Activated CD4-positive, CD25-positive, alpha-beta regulatory T cell (primary cell): ENCODE data around the gene DIP2A.
"Not testable (repeated sequence)": the region's sequence is repeated elsewhere in the genome, so short reads cannot be mapped to it uniquely, and the experiment has no call there.

ENCODE experiments used
- DNase-seq, 4 experiments: peaks; one replicate each; lab custom pipeline; 2025; lab: John Stamatoyannopoulos, UW

DIP2A gene

GRCh38 chr21:46555225-46555617, 96.5 kb downstream of the DIP2A start:
- no peak for DNase-seq

GRCh38 chr21:46555678-46556077, 97.0 kb downstream of the DIP2A start:
- DNase-seq = no peak

- no peak for DNase-seq
Measured at GRCh38 chr21:46556802-46557201, 98.1 kb downstream of the DIP2A start.

GRCh38 chr21:46557469-46557868, 98.8 kb downstream of the DIP2A start:
- no peak for DNase-seq

GRCh38 chr21:46557919-46558392, 99.3 kb downstream of the DIP2A start:
- DNase-seq = no peak

- DNase-seq = peak in 1 of 4 experiments; percentile 15
Measured at GRCh38 chr21:46559291-46559983, 100.7 kb downstream of the DIP2A start.

- no peak for DNase-seq
Measured at GRCh38 chr21:46560568-46561444, 102.1 kb downstream of the DIP2A start.

- no peak for DNase-seq
Measured at GRCh38 chr21:46561445-46562090, 102.9 kb downstream of the DIP2A start.

GRCh38 chr21:46562472-46562871, 103.8 kb downstream of the DIP2A start:
- DNase-seq = no peak

GRCh38 chr21:46562964-46563607, 104.4 kb downstream of the DIP2A start:
- DNase-seq = no peak

GRCh38 chr21:46564391-46564790, 105.7 kb downstream of the DIP2A start:
- no peak for DNase-seq

- DNase-seq = no peak
Measured at GRCh38 chr21:46567348-46567747, 108.7 kb downstream of the DIP2A start.

GRCh38 chr21:46568562-46568961, 109.9 kb downstream of the DIP2A start:
- no peak for DNase-seq

GRCh38 chr21:46569081-46569480, 110.4 kb downstream of the DIP2A start:
- no peak for DNase-seq

GRCh38 chr21:46570119-46570518, 111.4 kb downstream of the DIP2A start:
- no peak for DNase-seq

GRCh38 chr21:46570631-46571030, 111.9 kb downstream of the DIP2A start:
- no peak for DNase-seq

GRCh38 chr21:46572850-46573249, 114.2 kb downstream of the DIP2A start:
- no peak for DNase-seq

- DNase-seq = not testable (repeated sequence)
Measured at GRCh38 chr21:46577786-46578185, 119.1 kb downstream of the DIP2A start.

- DNase-seq = not testable (repeated sequence)
Measured at GRCh38 chr21:46579394-46579793, 120.7 kb downstream of the DIP2A start.

GRCh38 chr21:46581780-46582307, 123.2 kb downstream of the DIP2A start:
- no peak for DNase-seq

- no peak for DNase-seq
Measured at GRCh38 chr21:46585191-46585953, 126.7 kb downstream of the DIP2A start.
